Stimulated activated naive B cell treated with anti-CD40 and anti-IgM and Interleukin-4, amounts not matched to agents 10 μg/mL and 1 μg/mL and 100 μg/mL, for 72 hours (primary cell): ENCODE results near the gene EPHA5.

Experiments used
- ATAC-seq, 2 donors: fragments of 150-1000 bp; cut with Tn5 transposase; replicated peaks; 2 replicates each; pipeline ENCODE4 v1.10.0; 2021; ENCODE audit warnings: moderate library complexity in 1 of 2
- DNase-seq: peaks from one replicate; pipeline ENCODE4 v3.0.0; 2021
- H3K27ac Mint-ChIP-seq: one replicate; pipeline ENCODE4 v1.8.0; 2022; ENCODE audit warnings: mild to moderate bottlenecking, mixed read lengths
- H3K27me3 Mint-ChIP-seq, 2 donors: one replicate each; pipeline ENCODE4 v1.8.0; 2022; ENCODE audit warnings: mixed read lengths in 2 of 2
- H3K36me3 Mint-ChIP-seq, 2 donors: one replicate each; pipeline ENCODE4 v1.8.0; 2022; ENCODE audit warnings: mixed read lengths in 2 of 2, mild to moderate bottlenecking in 1 of 2
- H3K4me1 Mint-ChIP-seq, 2 donors: one replicate each; pipeline ENCODE4 v1.8.0; 2022; ENCODE audit warnings: mixed read lengths in 2 of 2, mild to moderate bottlenecking in 1 of 2
- H3K4me3 Mint-ChIP-seq, 2 donors: one replicate each; pipeline ENCODE4 v1.8.0; 2022; ENCODE audit warnings: mild to moderate bottlenecking in 2 of 2, mixed read lengths in 2 of 2, moderate library complexity in 1 of 2
- H3K9me3 Mint-ChIP-seq, 2 donors: one replicate each; pipeline ENCODE4 v1.8.0; 2022; ENCODE audit warnings: mixed read lengths in 2 of 2, mild to moderate bottlenecking in 1 of 2

Gene EPHA5

GRCh38 chr4:65589921-65590320, 80.4 kb downstream of the EPHA5 start:
- Mint-ChIP-seq H3K4me1 (no peaks in the 10 kb centered on the region), H3K27ac (no peak overlapping the region), H3K9me3 (no peaks in the 10 kb centered on the region), H3K27me3 (no peaks in the 10 kb centered on the region), H3K4me3 (no peak overlapping the region), H3K36me3 (no peaks in the 10 kb centered on the region)
- no peak for DNase-seq
- no peak for ATAC-seq

- Mint-ChIP-seq H3K27ac (no peak overlapping the region), H3K27me3 (no peaks in the 10 kb centered on the region), H3K36me3 (no peaks in the 10 kb centered on the region), H3K9me3 (no peaks in the 10 kb centered on the region), H3K4me3 (no peak overlapping the region), H3K4me1 (no peaks in the 10 kb centered on the region)
- DNase-seq, result no peak
- ATAC-seq, result no peak
Observed at GRCh38 chr4:65589331-65589730, 81.0 kb downstream of the EPHA5 start.

DNA sequence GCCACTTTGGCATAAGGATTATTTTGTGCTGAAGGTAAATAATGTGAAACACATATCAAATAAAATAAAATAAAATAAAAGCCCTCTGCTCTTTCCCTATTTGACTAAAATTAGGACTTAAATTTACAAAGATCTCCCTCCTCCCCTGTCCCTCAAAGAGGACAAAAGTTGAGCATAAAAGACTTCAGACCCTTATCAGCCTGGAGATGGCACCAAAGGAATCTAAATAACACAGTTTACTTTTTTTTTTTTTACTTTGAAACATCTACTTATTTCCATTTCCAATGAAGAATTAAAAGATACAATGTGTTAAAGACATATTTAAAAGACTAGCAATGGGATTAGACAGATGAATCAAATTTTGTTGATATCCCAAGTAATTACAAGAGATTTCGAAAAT, 89.7 kb downstream of the EPHA5 start:
- H3K4me1 Mint-ChIP-seq, result no peaks in the 10 kb centered on the region
- ATAC-seq (no peak), DNase-seq (no peak)
- no peak overlapping the region for H3K27ac Mint-ChIP-seq
- H3K36me3 Mint-ChIP-seq, result no peaks in the 10 kb centered on the region
- no peak overlapping the region for H3K4me3 Mint-ChIP-seq
- H3K9me3 Mint-ChIP-seq, result peaks cover 0 to 1% of the 10 kb centered on the region in 2 donors
- H3K27me3 Mint-ChIP-seq, result no peaks in the 10 kb centered on the region

DNA sequence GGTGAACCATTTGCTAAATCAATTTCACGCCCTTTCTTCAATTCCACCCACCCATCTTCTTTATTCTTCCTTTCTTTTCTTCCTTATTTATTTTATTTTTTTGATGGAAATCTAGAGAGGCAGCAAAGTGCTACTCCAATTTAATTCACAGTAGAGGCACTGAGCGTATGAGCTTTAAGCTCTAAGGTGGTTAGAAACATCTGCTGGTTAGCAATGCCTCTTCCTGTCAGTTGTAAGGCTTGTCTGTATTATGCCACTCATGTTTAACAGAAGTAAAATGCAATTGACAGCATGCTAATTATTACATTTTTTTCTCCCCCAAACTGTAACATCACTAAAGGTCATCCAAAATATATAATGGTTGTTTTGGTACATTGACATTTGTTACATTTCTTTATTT, 103.8 kb downstream of the EPHA5 start:
- no peak for DNase-seq
- no peak for ATAC-seq
- Mint-ChIP-seq H3K9me3 (no peaks in the 10 kb centered on the region), H3K4me1 (no peaks in the 10 kb centered on the region), H3K4me3 (no peak overlapping the region), H3K36me3 (no peaks in the 10 kb centered on the region), H3K27ac (no peak overlapping the region), H3K27me3 (no peaks in the 10 kb centered on the region)

DNA sequence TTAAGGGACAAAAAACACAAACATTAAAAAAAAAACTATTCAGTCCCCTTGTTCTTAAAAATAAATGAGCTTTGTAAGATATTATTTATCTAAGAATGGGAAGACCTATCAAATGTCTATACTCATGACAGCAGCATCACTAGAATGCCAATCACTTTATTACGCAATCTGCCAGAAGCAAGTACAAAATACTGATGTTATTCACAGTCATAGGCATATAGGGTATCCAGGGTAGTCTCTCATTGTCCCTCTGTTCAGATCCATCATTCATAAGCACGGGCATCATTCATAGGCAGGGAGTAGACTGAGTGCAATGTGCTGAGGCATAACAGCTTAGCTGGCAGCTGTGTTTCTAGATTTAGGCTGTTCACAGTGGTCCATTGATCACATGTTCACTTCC, 109.1 kb downstream of the EPHA5 start:
- no peaks in the 10 kb centered on the region for H3K4me1 Mint-ChIP-seq
- H3K27ac Mint-ChIP-seq, result no peak overlapping the region
- ATAC-seq (no peak), DNase-seq (no peak)
- H3K9me3 Mint-ChIP-seq, result no peaks in the 10 kb centered on the region
- H3K27me3 Mint-ChIP-seq, result no peaks in the 10 kb centered on the region
- H3K36me3 Mint-ChIP-seq, result no peaks in the 10 kb centered on the region
- H3K4me3 Mint-ChIP-seq, result no peak overlapping the region

DNA sequence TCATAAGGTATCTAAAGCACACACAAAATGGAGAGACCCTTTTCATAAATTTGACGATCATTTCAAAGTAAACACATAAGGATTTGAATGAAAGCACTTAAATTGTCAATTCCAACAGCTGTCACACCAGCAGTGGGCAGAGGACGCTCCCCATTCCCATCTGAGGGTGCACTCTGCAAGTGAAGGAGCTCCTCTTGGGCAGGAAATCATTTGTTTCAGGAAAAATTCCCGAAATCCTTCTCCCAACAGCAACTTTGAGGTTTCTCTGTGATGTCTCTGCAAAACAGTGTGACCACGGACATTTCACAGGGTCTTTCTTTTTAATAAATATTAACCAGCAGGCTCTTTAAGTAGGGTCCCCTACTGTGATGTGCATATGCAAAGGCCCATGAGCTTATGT, 111.0 kb downstream of the EPHA5 start:
- no peak overlapping the region for H3K4me3 Mint-ChIP-seq
- H3K9me3 Mint-ChIP-seq, result no peaks in the 10 kb centered on the region
- H3K36me3 Mint-ChIP-seq, result no peaks in the 10 kb centered on the region
- no peak for ATAC-seq
- no peak overlapping the region for H3K27ac Mint-ChIP-seq
- H3K27me3 Mint-ChIP-seq, result no peaks in the 10 kb centered on the region
- H3K4me1 Mint-ChIP-seq, result no peaks in the 10 kb centered on the region
- no peak for DNase-seq

- Mint-ChIP-seq H3K36me3 (no peaks in the 10 kb centered on the region), H3K4me1 (no peaks in the 10 kb centered on the region), H3K27ac (no peak overlapping the region), H3K27me3 (no peaks in the 10 kb centered on the region), H3K4me3 (no peak overlapping the region), H3K9me3 (no peaks in the 10 kb centered on the region)
- DNase-seq, result no peak
- ATAC-seq, result no peak
Observed at GRCh38 chr4:65552057-65552456, 118.2 kb downstream of the EPHA5 start.

GRCh38 chr4:65550500-65550899, 119.8 kb downstream of the EPHA5 start:
- Mint-ChIP-seq H3K36me3 (no peaks in the 10 kb centered on the region), H3K27me3 (no peaks in the 10 kb centered on the region), H3K9me3 (no peaks in the 10 kb centered on the region), H3K27ac (no peak overlapping the region), H3K4me1 (no peaks in the 10 kb centered on the region), H3K4me3 (no peak overlapping the region)
- ATAC-seq (no peak), DNase-seq (no peak)

GRCh38 chr4:65546882-65547416, 123.3 kb downstream of the EPHA5 start:
- Mint-ChIP-seq H3K36me3 (no peaks in the 10 kb centered on the region), H3K27ac (no peak overlapping the region), H3K4me3 (no peak overlapping the region), H3K9me3 (peaks cover 0 to under 1% of the 10 kb centered on the region in 2 donors), H3K27me3 (no peaks in the 10 kb centered on the region), H3K4me1 (no peaks in the 10 kb centered on the region)
- DNase-seq, result no peak
- no peak for ATAC-seq

DNA sequence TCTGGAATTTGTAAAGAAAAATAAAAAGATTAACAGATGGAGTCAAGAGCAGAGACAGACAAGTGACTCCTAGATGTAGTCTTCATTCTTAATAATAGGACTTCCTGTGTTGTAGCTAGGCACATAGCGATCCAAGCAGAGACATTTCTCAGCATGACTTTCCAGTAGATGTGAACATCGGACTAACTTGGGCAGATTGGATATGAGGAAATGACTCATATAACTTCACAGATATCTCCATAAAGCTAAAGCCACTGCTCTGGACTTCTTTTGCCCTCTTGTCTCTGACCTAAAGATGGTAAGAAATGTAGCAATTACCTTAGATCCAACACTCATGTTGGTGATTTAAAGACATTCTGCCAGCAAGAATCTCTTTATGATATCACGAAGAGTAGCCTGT, 131.7 kb downstream of the EPHA5 start:
- no peak overlapping the region for H3K4me3 Mint-ChIP-seq
- no peak overlapping the region for H3K27ac Mint-ChIP-seq
- no peak for DNase-seq
- H3K27me3 Mint-ChIP-seq, result no peaks in the 10 kb centered on the region
- H3K4me1 Mint-ChIP-seq, result no peaks in the 10 kb centered on the region
- H3K9me3 Mint-ChIP-seq, result peaks cover 0 to 3% of the 10 kb centered on the region in 2 donors
- no peak for ATAC-seq
- no peaks in the 10 kb centered on the region for H3K36me3 Mint-ChIP-seq

GRCh38 chr4:65535113-65535512, 135.2 kb downstream of the EPHA5 start:
- no peaks in the 10 kb centered on the region for H3K27me3 Mint-ChIP-seq
- H3K27ac Mint-ChIP-seq, result no peak overlapping the region
- no peaks in the 10 kb centered on the region for H3K4me1 Mint-ChIP-seq
- DNase-seq (no peak), ATAC-seq (no peak)
- H3K9me3 Mint-ChIP-seq, result no peaks in the 10 kb centered on the region
- no peak overlapping the region for H3K4me3 Mint-ChIP-seq
- no peaks in the 10 kb centered on the region for H3K36me3 Mint-ChIP-seq

DNA sequence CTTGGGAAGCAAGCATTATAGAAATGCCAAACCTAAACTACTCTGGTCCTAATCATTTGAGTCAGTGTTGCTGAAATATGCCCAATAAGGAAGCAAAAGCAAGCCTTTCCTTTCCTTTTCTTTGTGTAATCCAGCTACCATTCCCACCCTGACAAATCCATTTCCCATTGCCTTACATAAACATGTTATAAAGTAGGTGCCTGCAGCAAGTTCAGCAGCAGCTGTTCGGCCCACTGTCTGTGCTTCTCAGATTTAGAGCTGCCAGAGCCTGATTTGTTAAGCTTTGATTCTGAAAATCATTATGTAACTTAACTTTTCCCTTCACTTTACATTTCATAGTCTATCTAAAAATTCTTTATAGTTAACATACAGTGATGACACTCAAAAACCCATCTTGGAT, 148.6 kb downstream of the EPHA5 start:
- Mint-ChIP-seq H3K27me3 (no peaks in the 10 kb centered on the region), H3K4me3 (no peak overlapping the region), H3K27ac (no peak overlapping the region), H3K36me3 (no peaks in the 10 kb centered on the region), H3K4me1 (no peaks in the 10 kb centered on the region), H3K9me3 (peaks cover 0 to 3% of the 10 kb centered on the region in 2 donors)
- no peak for ATAC-seq
- DNase-seq, result no peak

- ATAC-seq (no peak), DNase-seq (no peak)
- no peak overlapping the region for H3K27ac Mint-ChIP-seq
- H3K36me3 Mint-ChIP-seq, result no peaks in the 10 kb centered on the region
- H3K9me3 Mint-ChIP-seq, result peaks cover 4 to 9% of the 10 kb centered on the region in 2 donors
- H3K27me3 Mint-ChIP-seq, result no peaks in the 10 kb centered on the region
- no peaks in the 10 kb centered on the region for H3K4me1 Mint-ChIP-seq
- no peak overlapping the region for H3K4me3 Mint-ChIP-seq
Observed at GRCh38 chr4:65515646-65516045, 154.6 kb downstream of the EPHA5 start.

- Mint-ChIP-seq H3K4me3 (no peak overlapping the region), H3K4me1 (no peaks in the 10 kb centered on the region), H3K9me3 (peaks cover 8 to 10% of the 10 kb centered on the region in 2 donors), H3K27me3 (no peaks in the 10 kb centered on the region), H3K36me3 (no peaks in the 10 kb centered on the region), H3K27ac (no peak overlapping the region)
- ATAC-seq (no peak), DNase-seq (no peak)
Observed at GRCh38 chr4:65510976-65511375, 159.3 kb downstream of the EPHA5 start.

GRCh38 chr4:65508168-65508567, 162.1 kb downstream of the EPHA5 start:
- Mint-ChIP-seq H3K4me3 (no peak overlapping the region), H3K4me1 (no peaks in the 10 kb centered on the region), H3K27me3 (no peaks in the 10 kb centered on the region), H3K36me3 (no peaks in the 10 kb centered on the region), H3K27ac (no peak overlapping the region), H3K9me3 (peaks cover 6 to 7% of the 10 kb centered on the region in 2 donors)
- no peak for ATAC-seq
- no peak for DNase-seq

GRCh38 chr4:65502131-65502701, 168.1 kb downstream of the EPHA5 start:
- Mint-ChIP-seq H3K9me3 (peaks cover 4 to 8% of the 10 kb centered on the region in 2 donors), H3K27ac (no peak overlapping the region), H3K36me3 (no peaks in the 10 kb centered on the region), H3K4me1 (no peaks in the 10 kb centered on the region), H3K4me3 (no peak overlapping the region), H3K27me3 (no peaks in the 10 kb centered on the region)
- DNase-seq (no peak), ATAC-seq (no peak)
